SK-N-SH (cell line): Measurements from ENCODE around the gene PSG6. TPM values are rescaled to one million over a fixed set of nuclear protein-coding genes. Genes with fewer than 3 reads are reported as not detected.
"Not testable (repeated sequence)": the region's sequence is repeated elsewhere in the genome, so short reads cannot be mapped to it uniquely, and the experiment has no call there.

ENCODE experiments used
- CTCF ChIA-PET: fragments of 300-600, 350-600 bp; formaldehyde crosslinking; extraction: SDS; loops from one replicate; lab custom pipeline; 2021; lab: Yijun Ruan, JAX
- POLR2A ChIA-PET: fragments of 350-600 bp; sonication (Branson Sonifier 250); formaldehyde crosslinking; extraction: SDS; loops from one replicate; lab custom pipeline; 2020; ENCODE audit warnings: antibody characterized with exemption, inconsistent platforms; lab: Yijun Ruan, JAX
- DNase-seq: peaks from one replicate; pipeline ENCODE4 v3.0.0; 2012
- H2AFZ ChIP-seq: fragments of 200-600 bp; sonication (generic); 2 replicates; pipeline ENCODE4 v1.8.1; 2016; ENCODE audit warnings: antibody characterized with exemption, mild to moderate bottlenecking, low read depth
- H3F3A ChIP-seq: fragments of 200-600 bp; sonication (generic); replicated peaks from 2 replicates; pipeline ENCODE3; 2016; ENCODE audit warnings: antibody characterized with exemption, mild to moderate bottlenecking; ENCODE audit not compliant: insufficient read depth
- H3K27ac ChIP-seq, 2 experiments: fragments of 200-500 bp in 1 of 2; fragments of 200-600 bp in 1 of 2; sonication (Bioruptor generic) in 1 of 2; sonication (generic), shearing (Covaris generic) in 1 of 2; 2 replicates each; pipeline versions ENCODE4 v1.5.1 to v1.6.1; 2014 to 2016; ENCODE audit warnings: low read depth in 2 of 2, inconsistent platforms in 1 of 2, low read length in 1 of 2, mild to moderate bottlenecking in 1 of 2, mixed read lengths in 1 of 2
- H3K27me3 ChIP-seq: fragments of 200-600 bp; sonication (generic), shearing (Covaris generic); 2 replicates; pipeline ENCODE4 v1.6.1; 2016; ENCODE audit warnings: mixed run types; ENCODE audit not compliant: insufficient read depth
- H3K36me3 ChIP-seq, 2 experiments: fragments of 200-500 bp in 1 of 2; fragments of 200-600 bp in 1 of 2; sonication (Bioruptor generic) in 1 of 2; sonication (generic) in 1 of 2; replicated peaks in 1 of 2; 2 replicates each; pipeline versions ENCODE3 to v1.5.1; 2014 to 2016; ENCODE audit warnings: low read length in 1 of 2, mild to moderate bottlenecking in 1 of 2; ENCODE audit not compliant: insufficient read depth in 2 of 2, control insufficient read depth in 1 of 2
- H3K4me1 ChIP-seq, 2 experiments: fragments of 200-500 bp in 1 of 2; fragments of 200-600 bp in 1 of 2; sonication (Bioruptor generic) in 1 of 2; sonication (generic), shearing (Covaris generic) in 1 of 2; 2 replicates each; pipeline versions ENCODE4 v1.5.1 to v1.6.1; 2014 to 2016; ENCODE audit warnings: low read depth in 1 of 2, low read length in 1 of 2, mixed run types in 1 of 2; ENCODE audit not compliant: insufficient read depth in 2 of 2, control insufficient read depth in 1 of 2
- H3K4me2 ChIP-seq: fragments of 200-600 bp; sonication (generic), shearing (Covaris generic); 2 replicates; pipeline ENCODE4 v1.6.1; 2017; ENCODE audit warnings: mixed run types
- H3K4me3 ChIP-seq, 2 experiments: fragments of 200-500 bp in 1 of 2; fragments of 200-600 bp in 1 of 2; sonication (Bioruptor generic) in 1 of 2; sonication (generic), shearing (Covaris generic) in 1 of 2; 2 replicates each; pipeline versions ENCODE4 v1.5.1 to v1.8.1; 2014 to 2016; ENCODE audit warnings: low read depth in 2 of 2, inconsistent platforms in 1 of 2, low read length in 1 of 2, mild to moderate bottlenecking in 1 of 2, mixed read lengths in 1 of 2, moderate library complexity in 1 of 2
- H3K79me2 ChIP-seq: fragments of 200-600 bp; sonication (generic); 2 replicates; pipeline ENCODE4 v1.8.1; 2017; ENCODE audit warnings: mild to moderate bottlenecking; ENCODE audit not compliant: insufficient read depth
- H3K9ac ChIP-seq: fragments of 200-600 bp; sonication (generic); 2 replicates; pipeline ENCODE4 v1.6.1; 2017; ENCODE audit warnings: mixed run types
- H3K9me2 ChIP-seq: fragments of 200-600 bp; sonication (generic); 2 replicates; pipeline ENCODE4 v1.6.1; 2017; ENCODE audit warnings: mixed run types
- H3K9me3 ChIP-seq: fragments of 200-600 bp; sonication (generic); 2 replicates; pipeline ENCODE4 v1.6.1; 2017; ENCODE audit warnings: mixed run types, mild to moderate bottlenecking, moderate library complexity
- H4K20me1 ChIP-seq: fragments of 200-600 bp; sonication (generic); 2 replicates; pipeline ENCODE4 v1.6.1; 2017; ENCODE audit warnings: mild to moderate bottlenecking, mixed run types; ENCODE audit not compliant: insufficient read depth
- TCF12 ChIP-seq: IDR thresholded peaks from 2 replicates; pipeline ENCODE4 v1.4.0; 2012
- WGBS: methylation state at CpG from one replicate; pipeline ENCODE4 v1.1.6; 2017; ENCODE audit warnings: low lambda C conversion rate; 5-methylcytosine and 5-hydroxymethylcytosine counted together
- polyA plus RNA-seq, 3 experiments: library from polyadenylated mRNA; depleted of rRNA; stranded (reverse); fragments of >200 nt; gene quantifications; 2 replicates each; pipeline ENCODE4 v1.2.3, GENCODE V29; 2012
- TF ChIP-seq, protein P1 (sequence below): fragments of 200-600 bp; sonication (generic); IDR thresholded peaks from 2 replicates; pipeline ENCODE4 v1.6.1; 2017; ENCODE audit warnings: antibody characterized with exemption, mild to moderate bottlenecking, moderate library complexity
- TF ChIP-seq, protein P2 (sequence below): IDR thresholded peaks from 2 replicates; pipeline ENCODE4; 2012

Gene PSG6
- polyA plus RNA-seq, 1 of the 3 experiments (the other 2 are of a cell fraction): not detected

DNA sequence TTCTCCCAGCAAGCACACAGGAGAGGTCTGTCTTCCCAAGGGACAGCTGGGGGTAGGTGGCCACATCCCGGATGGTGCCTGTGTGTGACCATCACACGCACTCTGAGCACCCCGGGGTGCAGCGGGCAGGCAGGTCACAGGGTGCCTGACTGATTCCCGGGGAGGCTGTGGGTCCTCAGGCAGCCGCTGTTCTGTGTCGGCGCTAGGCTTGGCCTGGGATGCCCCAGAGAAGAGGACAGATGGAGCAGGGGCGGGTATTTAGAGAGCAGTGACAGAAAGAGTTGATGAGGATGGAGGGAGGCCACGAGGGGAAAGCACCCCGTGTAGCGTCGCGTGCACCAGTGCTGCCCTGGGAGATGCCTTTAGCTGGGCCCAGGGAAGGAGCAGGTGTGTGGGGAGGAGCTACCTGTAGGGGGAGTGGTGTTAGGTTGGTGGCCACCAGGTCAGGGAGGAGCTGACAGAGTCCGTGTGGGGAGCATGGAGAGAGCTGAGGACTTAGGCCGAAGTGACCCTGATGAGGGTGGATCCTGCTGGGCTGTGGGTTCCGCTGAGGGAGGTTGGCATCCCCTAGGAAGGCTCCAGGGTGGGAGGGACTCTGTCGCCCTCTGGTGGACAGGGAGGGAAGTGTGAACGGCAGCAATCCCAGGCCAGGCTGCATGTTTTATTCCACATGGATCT lies 60.7 kb downstream of the PSG6 start:
- TF ChIP-seq, protein P1, sequence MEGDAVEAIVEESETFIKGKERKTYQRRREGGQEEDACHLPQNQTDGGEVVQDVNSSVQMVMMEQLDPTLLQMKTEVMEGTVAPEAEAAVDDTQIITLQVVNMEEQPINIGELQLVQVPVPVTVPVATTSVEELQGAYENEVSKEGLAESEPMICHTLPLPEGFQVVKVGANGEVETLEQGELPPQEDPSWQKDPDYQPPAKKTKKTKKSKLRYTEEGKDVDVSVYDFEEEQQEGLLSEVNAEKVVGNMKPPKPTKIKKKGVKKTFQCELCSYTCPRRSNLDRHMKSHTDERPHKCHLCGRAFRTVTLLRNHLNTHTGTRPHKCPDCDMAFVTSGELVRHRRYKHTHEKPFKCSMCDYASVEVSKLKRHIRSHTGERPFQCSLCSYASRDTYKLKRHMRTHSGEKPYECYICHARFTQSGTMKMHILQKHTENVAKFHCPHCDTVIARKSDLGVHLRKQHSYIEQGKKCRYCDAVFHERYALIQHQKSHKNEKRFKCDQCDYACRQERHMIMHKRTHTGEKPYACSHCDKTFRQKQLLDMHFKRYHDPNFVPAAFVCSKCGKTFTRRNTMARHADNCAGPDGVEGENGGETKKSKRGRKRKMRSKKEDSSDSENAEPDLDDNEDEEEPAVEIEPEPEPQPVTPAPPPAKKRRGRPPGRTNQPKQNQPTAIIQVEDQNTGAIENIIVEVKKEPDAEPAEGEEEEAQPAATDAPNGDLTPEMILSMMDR: peak; percentile 60
- H3K36me3 ChIP-seq, H4K20me1 ChIP-seq, POLR2A ChIA-PET, CTCF ChIA-PET, H3K79me2 ChIP-seq, H3K27me3 ChIP-seq, H2AFZ ChIP-seq, H3K4me3 ChIP-seq, H3K27ac ChIP-seq, H3K9me3 ChIP-seq, H3K9me2 ChIP-seq, H3F3A ChIP-seq, H3K4me2 ChIP-seq, H3K9ac ChIP-seq: not testable (repeated sequence)
- 57% methylated on average over 14 of the region's 19 CpGs for WGBS
- peak; percentile 12 for DNase-seq
- peaks cover 0 to 12% of the 10 kb centered on the region in 2 experiments; a peak in 1 of 4 replicates for H3K4me1 ChIP-seq

DNA sequence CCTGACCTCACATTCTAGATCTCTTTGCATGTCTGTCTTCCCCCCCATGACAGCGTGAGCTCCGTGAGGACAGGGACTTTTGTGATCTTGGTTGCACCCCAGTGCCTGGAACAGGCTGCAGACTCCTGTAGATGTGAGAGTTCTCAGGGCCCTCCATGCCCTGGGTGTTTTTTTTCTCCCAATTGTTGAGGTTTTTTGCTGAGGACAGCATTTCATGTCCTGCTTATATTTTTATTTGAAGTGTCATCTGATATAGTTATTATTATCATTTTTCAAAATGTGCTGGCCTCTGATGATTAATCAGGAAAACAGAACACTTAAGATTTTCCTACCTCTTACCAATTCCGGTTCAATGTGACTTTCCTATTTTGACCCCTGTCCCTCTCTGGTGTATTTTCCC lies 62.9 kb downstream of the PSG6 start:
- DNase-seq, H3K9me2 ChIP-seq, H3K27ac ChIP-seq, H3K9me3 ChIP-seq, H4K20me1 ChIP-seq, H3K79me2 ChIP-seq, H3K4me3 ChIP-seq, H2AFZ ChIP-seq, POLR2A ChIA-PET, CTCF ChIA-PET, H3K36me3 ChIP-seq, H3K27me3 ChIP-seq, H3K9ac ChIP-seq, H3K4me2 ChIP-seq: not testable (repeated sequence)
- H3K4me1 ChIP-seq: peaks cover 0 to 26% of the 10 kb centered on the region in 2 experiments; a peak in 2 of 4 replicates
- H3F3A ChIP-seq: peaks cover 28% of the 10 kb centered on the region
- 78% methylated on average over 2 of the region's 3 CpGs for WGBS

DNA sequence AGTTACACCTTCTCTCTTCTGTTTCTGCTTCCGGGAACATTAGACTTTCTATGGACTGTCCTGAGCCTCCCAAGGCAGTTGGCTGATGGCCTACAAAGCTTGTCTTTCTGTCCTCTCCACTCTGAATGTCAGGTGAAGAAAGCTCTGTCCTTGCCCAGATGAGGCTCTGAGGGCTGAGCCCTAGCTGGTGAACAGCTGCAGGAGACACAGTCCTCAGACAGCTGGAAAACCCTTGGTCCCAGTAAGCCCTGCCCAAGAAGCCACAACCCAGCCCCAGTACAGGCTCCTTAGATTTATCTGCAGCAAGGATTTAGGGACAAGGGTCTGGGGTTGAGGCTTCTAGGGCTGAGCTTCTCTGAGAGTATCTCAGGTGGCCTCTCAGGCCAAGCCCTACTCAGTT lies 64.5 kb downstream of the PSG6 start:
- Histone ChIP-seq H3F3A (peaks cover 31% of the 10 kb centered on the region), H2AFZ (peak overlapping the region; percentile 24; the same call in 1 of the 2 replicates), H3K4me1 (peaks cover 0 to 26% of the 10 kb centered on the region in 2 experiments; a peak in 2 of 4 replicates), H3K27ac (peak overlapping the region; percentile 22 to 94; a peak in 3 of 4 replicates), H3K9ac (peak overlapping the region; percentile 59; the same call in 1 of the 2 replicates)
- H4K20me1 ChIP-seq, H3K79me2 ChIP-seq, H3K27me3 ChIP-seq, POLR2A ChIA-PET, H3K9me3 ChIP-seq, H3K4me3 ChIP-seq, CTCF ChIA-PET, DNase-seq, H3K4me2 ChIP-seq, H3K9me2 ChIP-seq, H3K36me3 ChIP-seq: not testable (repeated sequence)
- 64% methylated on average over 1 of the region's 1 CpG for WGBS

DNA sequence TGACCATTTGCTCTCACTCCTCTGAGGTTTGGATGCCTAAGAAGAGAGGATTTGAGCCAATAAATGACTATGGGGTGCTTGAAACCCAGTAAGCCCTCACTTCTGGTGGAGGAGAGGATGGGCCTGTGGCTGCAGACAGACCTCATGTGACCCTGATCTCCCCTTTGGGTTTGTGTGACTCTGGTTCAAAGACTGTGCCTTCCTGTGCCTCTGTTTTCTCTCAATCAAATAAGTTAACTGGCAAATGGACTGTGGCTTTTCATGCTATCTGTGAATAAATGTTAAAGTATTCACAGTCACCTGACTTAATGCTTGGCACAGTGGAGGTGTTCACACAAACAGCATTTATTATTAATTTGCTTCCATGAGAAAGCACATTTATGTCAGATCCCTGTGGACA lies 64.9 kb downstream of the PSG6 start:
- POLR2A ChIA-PET: not testable (repeated sequence)

More for the DNA sequence above, 64.9 kb downstream of the PSG6 start:
- CTCF ChIA-PET, H4K20me1 ChIP-seq, H3K4me2 ChIP-seq, H3K36me3 ChIP-seq, H3K9me2 ChIP-seq, H3K27me3 ChIP-seq, H3K9me3 ChIP-seq, H3K79me2 ChIP-seq, DNase-seq, H3K4me3 ChIP-seq: not testable (repeated sequence)
- Histone ChIP-seq H2AFZ (peak overlapping the region; percentile 24; the same call in 1 of the 2 replicates), H3K4me1 (peaks cover 0 to 26% of the 10 kb centered on the region in 2 experiments; a peak in 2 of 4 replicates), H3K9ac (peak overlapping the region; percentile 59; the same call in 1 of the 2 replicates), H3K27ac (peak overlapping the region; percentile 22 to 94; a peak in 3 of 4 replicates), H3F3A (peaks cover 31% of the 10 kb centered on the region)
- TF ChIP-seq, protein P2, sequence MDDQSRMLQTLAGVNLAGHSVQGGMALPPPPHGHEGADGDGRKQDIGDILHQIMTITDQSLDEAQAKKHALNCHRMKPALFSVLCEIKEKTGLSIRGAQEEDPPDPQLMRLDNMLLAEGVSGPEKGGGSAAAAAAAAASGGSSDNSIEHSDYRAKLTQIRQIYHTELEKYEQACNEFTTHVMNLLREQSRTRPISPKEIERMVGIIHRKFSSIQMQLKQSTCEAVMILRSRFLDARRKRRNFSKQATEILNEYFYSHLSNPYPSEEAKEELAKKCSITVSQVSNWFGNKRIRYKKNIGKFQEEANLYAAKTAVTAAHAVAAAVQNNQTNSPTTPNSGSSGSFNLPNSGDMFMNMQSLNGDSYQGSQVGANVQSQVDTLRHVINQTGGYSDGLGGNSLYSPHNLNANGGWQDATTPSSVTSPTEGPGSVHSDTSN: peak; percentile 31; the same call in 1 of the 2 replicates
- TF ChIP-seq TCF12: peak; percentile 41
